HG02970 (cell line): Measurements from ENCODE around the gene NLRP11.

ENCODE experiments used
- ATAC-seq: cut with Tn5 transposase; IDR thresholded peaks from one replicate; pipeline ENCODE4 v1.9.1; 2021; ENCODE audit warnings: mild to moderate bottlenecking, moderate library complexity, moderate number of reproducible peaks; ENCODE audit not compliant: unreplicated experiment, low FRiP score

Gene NLRP11

GRCh38 chr19:55831846-55832245 is at the start of gene NLRP11:
TSS of gene NLRP11 (minus strand) at chr19:55831999. CDS start at chr19:55818174, 13,825 bp downstream.
- no peak for ATAC-seq

- ATAC-seq = no peak
Observed at GRCh38 chr19:55877211-55877610, 45.4 kb upstream of the NLRP11 start.

GRCh38 chr19:55870736-55871135 is 38.9 kb upstream of the NLRP11 start:
- ATAC-seq = no peak

- ATAC-seq = no peak
Observed at GRCh38 chr19:55867101-55867500, 35.3 kb upstream of the NLRP11 start.

GRCh38 chr19:55866521-55866920 is 34.7 kb upstream of the NLRP11 start:
- no peak for ATAC-seq

GRCh38 chr19:55858969-55859368 is 27.2 kb upstream of the NLRP11 start:
- ATAC-seq = no peak

GRCh38 chr19:55858401-55858800 is 26.6 kb upstream of the NLRP11 start:
- ATAC-seq = no peak

- no peak for ATAC-seq
Observed at GRCh38 chr19:55857974-55858373, 26.2 kb upstream of the NLRP11 start.

GRCh38 chr19:55857149-55857548 is 25.4 kb upstream of the NLRP11 start:
- ATAC-seq = no peak

GRCh38 chr19:55855160-55855559 is 23.4 kb upstream of the NLRP11 start:
- ATAC-seq = no peak

GRCh38 chr19:55838906-55839305 is 7.1 kb upstream of the NLRP11 start:
- no peak for ATAC-seq

- no peak for ATAC-seq
Observed at GRCh38 chr19:55838251-55838650, 6.5 kb upstream of the NLRP11 start.

GRCh38 chr19:55836340-55836739 is 4.5 kb upstream of the NLRP11 start, which contains the start of gene NLRP4:
TSS of gene NLRP4 (plus strand) at chr19:55836540. CDS start at chr19:55852081, 15,541 bp downstream.
- ATAC-seq = no peak

- no peak for ATAC-seq
Observed at GRCh38 chr19:55832676-55833075, 877 bp upstream of the NLRP11 start.

GRCh38 chr19:55830656-55831055 is 1.1 kb downstream of the NLRP11 start:
- no peak for ATAC-seq

GRCh38 chr19:55820037-55820436 is 11.8 kb downstream of the NLRP11 start:
- ATAC-seq = no peak

GRCh38 chr19:55813906-55814305 is 17.9 kb downstream of the NLRP11 start:
- no peak for ATAC-seq

GRCh38 chr19:55812449-55812848 is 19.4 kb downstream of the NLRP11 start:
- no peak for ATAC-seq

- no peak for ATAC-seq
Observed at GRCh38 chr19:55811340-55811739, 20.5 kb downstream of the NLRP11 start.

GRCh38 chr19:55809381-55810058 is 22.3 kb downstream of the NLRP11 start:
- ATAC-seq = no peak

GRCh38 chr19:55802281-55802680 is 29.5 kb downstream of the NLRP11 start:
- no peak for ATAC-seq

GRCh38 chr19:55801416-55801815 is 30.4 kb downstream of the NLRP11 start:
- no peak for ATAC-seq

- no peak for ATAC-seq
Observed at GRCh38 chr19:55795021-55795420, 36.8 kb downstream of the NLRP11 start.
